Measurements from ENCODE around the gene MYO19.

DNA sequence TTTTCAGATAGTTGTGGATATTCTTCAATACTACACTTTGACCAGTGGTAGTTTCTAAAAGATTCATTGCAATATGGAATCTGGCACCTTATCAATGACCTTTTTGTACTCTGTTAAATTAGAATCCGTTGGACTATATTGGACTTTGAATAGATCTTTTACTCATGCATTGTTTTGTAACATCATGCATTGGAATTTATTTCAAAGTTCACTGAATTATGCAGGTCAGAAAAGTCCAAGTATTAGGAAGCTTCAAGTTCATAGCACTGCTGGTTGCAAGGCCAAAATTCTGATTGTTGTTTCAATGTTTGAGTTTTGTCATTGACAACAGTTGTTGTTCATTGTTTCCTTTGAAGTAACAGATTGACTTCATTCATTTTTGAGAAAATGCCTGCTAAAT lies 49.1 kb upstream of the MYO19 start:
- no peak for TF ChIP-seq POLR2A (IDR thresholded peaks at IDR 0.05; ENCODE audit: low read length)
- no peak for TF ChIP-seq GATA1 (IDR thresholded peaks at IDR 0.05; ENCODE audit: low read depth, low read length)

Data from erythroblast (primary cell).